Smooth muscle cell (in vitro differentiated cells): ENCODE measurements around the gene LAMA3. TPM values are rescaled to one million over a fixed set of nuclear protein-coding genes. Genes with fewer than 3 reads are reported as not detected.

ENCODE experiments used
- DNase-seq: peaks from one replicate; lab custom pipeline; 2025; ENCODE audit not compliant: unreplicated experiment; lab: John Stamatoyannopoulos, UW
- H2AFZ ChIP-seq: fragments of 200-600 bp; sonication (generic); 2 replicates; pipeline ENCODE4 v1.6.0; 2016; ENCODE audit warnings: antibody characterized with exemption, low read depth, mild to moderate bottlenecking
- H3F3A ChIP-seq: fragments of 200-600 bp; sonication (generic); 2 replicates; pipeline ENCODE4 v1.6.0; 2017; ENCODE audit warnings: antibody characterized with exemption, low read depth
- H3K27ac ChIP-seq: fragments of 200-600 bp; sonication (generic); 2 replicates; pipeline ENCODE4 v1.5.1; 2016; ENCODE audit warnings: low read depth, mild to moderate bottlenecking
- H3K27me3 ChIP-seq: fragments of 200-600 bp; sonication (generic); 2 replicates; pipeline ENCODE4 v1.6.1; 2016; ENCODE audit warnings: low read depth, mild to moderate bottlenecking
- H3K36me3 ChIP-seq: fragments of 200-600 bp; sonication (generic); 2 replicates; pipeline ENCODE4 v1.5.1; 2016; ENCODE audit warnings: low read depth
- H3K4me1 ChIP-seq: fragments of 200-600 bp; sonication (generic); 2 replicates; pipeline ENCODE4 v1.5.1; 2016; ENCODE audit warnings: low read depth
- H3K4me2 ChIP-seq: fragments of 200-600 bp; sonication (generic); 2 replicates; pipeline ENCODE4 v1.6.0; 2016; ENCODE audit warnings: mild to moderate bottlenecking
- H3K4me3 ChIP-seq: fragments of 200-600 bp; sonication (generic); 2 replicates; pipeline ENCODE4 v1.5.1; 2016; ENCODE audit warnings: mild to moderate bottlenecking
- H3K79me2 ChIP-seq: fragments of 200-600 bp; sonication (generic); 2 replicates; pipeline ENCODE4 v1.6.0; 2016; ENCODE audit warnings: low read depth, mild to moderate bottlenecking
- H3K9ac ChIP-seq: fragments of 200-600 bp; sonication (generic); 2 replicates; pipeline ENCODE4 v1.6.0; 2016; ENCODE audit warnings: low read depth
- H3K9me3 ChIP-seq: fragments of 200-600 bp; sonication (generic); replicated peaks from 2 replicates; pipeline ENCODE4 v1.5.1; 2016; ENCODE audit warnings: low read depth
- H4K20me1 ChIP-seq: fragments of 200-600 bp; sonication (generic); 2 replicates; pipeline ENCODE4 v1.6.0; 2016; ENCODE audit warnings: low read depth
- WGBS: methylation state at CpG from one replicate; pipeline ENCODE4 v1.1.7; 2016; ENCODE audit warnings: low lambda C conversion rate; 5-methylcytosine and 5-hydroxymethylcytosine counted together
- polyA plus RNA-seq: library from polyadenylated mRNA; unstranded; fragments of >200 nt; fragmentation: Nextera tagmentation; extraction: Ambion mirVana; gene quantifications from 2 replicates; pipeline ENCODE4 v1.2.1, GENCODE V29; 2016
- total RNA-seq: library from RNA; depleted of rRNA; stranded (reverse); fragments of >200 nt; gene quantifications from 2 replicates; pipeline ENCODE4 v1.2.3, GENCODE V29; 2014
- TF ChIP-seq, protein P1 (sequence below): fragments of 200-600 bp; sonication (generic); IDR thresholded peaks from 2 replicates; pipeline ENCODE4 v1.5.1; 2017; ENCODE audit warnings: borderline replicate concordance, mild to moderate bottlenecking, antibody characterized with exemption; ENCODE audit not compliant: insufficient read depth, poor library complexity, severe bottlenecking

The LAMA3 gene
- total and polyA plus RNA-seq, 2 experiments from 2014 or later: 7.8 to 23.1 TPM

DNA sequence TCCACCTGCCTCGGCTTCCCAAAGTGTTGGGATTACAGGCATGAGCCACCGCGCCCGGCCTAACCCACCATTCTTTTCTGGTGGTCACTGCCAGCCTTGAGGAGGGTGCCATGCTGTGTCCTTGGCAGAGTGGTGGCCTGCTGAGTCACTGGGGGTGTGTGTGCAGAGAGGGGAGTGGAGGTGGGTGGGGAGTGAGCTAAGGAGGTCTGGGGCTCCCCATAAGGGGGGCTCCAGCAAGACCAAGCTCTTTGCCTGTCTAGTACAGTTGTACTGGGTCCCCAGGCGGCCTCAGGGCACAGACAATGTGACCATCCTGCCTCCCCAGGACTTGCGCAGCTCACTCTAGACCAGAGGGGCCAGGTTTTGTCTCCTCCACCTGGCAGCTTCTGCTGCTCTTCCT, 36.1 kb downstream of the LAMA3 start:
- peaks cover 13% of the 10 kb centered on the region for H3K4me1 ChIP-seq
- TF ChIP-seq, protein P1, sequence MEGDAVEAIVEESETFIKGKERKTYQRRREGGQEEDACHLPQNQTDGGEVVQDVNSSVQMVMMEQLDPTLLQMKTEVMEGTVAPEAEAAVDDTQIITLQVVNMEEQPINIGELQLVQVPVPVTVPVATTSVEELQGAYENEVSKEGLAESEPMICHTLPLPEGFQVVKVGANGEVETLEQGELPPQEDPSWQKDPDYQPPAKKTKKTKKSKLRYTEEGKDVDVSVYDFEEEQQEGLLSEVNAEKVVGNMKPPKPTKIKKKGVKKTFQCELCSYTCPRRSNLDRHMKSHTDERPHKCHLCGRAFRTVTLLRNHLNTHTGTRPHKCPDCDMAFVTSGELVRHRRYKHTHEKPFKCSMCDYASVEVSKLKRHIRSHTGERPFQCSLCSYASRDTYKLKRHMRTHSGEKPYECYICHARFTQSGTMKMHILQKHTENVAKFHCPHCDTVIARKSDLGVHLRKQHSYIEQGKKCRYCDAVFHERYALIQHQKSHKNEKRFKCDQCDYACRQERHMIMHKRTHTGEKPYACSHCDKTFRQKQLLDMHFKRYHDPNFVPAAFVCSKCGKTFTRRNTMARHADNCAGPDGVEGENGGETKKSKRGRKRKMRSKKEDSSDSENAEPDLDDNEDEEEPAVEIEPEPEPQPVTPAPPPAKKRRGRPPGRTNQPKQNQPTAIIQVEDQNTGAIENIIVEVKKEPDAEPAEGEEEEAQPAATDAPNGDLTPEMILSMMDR: no peak
- H3K4me3 ChIP-seq: no peak overlapping the region
- H3K79me2 ChIP-seq: no peaks in the 10 kb centered on the region
- H2AFZ ChIP-seq: no peak overlapping the region
- peaks cover 16% of the 10 kb centered on the region for H3F3A ChIP-seq
- no peaks in the 10 kb centered on the region for H3K9me3 ChIP-seq
- no peaks in the 10 kb centered on the region for H3K27me3 ChIP-seq
- H3K9ac ChIP-seq: no peak overlapping the region
- no peak overlapping the region for H3K27ac ChIP-seq
- no peaks in the 10 kb centered on the region for H3K36me3 ChIP-seq
- DNase-seq: no peak
- 87% methylated on average over 6 of the region's 6 CpGs for WGBS
- H4K20me1 ChIP-seq: no peaks in the 10 kb centered on the region
- H3K4me2 ChIP-seq: no peak overlapping the region

DNA sequence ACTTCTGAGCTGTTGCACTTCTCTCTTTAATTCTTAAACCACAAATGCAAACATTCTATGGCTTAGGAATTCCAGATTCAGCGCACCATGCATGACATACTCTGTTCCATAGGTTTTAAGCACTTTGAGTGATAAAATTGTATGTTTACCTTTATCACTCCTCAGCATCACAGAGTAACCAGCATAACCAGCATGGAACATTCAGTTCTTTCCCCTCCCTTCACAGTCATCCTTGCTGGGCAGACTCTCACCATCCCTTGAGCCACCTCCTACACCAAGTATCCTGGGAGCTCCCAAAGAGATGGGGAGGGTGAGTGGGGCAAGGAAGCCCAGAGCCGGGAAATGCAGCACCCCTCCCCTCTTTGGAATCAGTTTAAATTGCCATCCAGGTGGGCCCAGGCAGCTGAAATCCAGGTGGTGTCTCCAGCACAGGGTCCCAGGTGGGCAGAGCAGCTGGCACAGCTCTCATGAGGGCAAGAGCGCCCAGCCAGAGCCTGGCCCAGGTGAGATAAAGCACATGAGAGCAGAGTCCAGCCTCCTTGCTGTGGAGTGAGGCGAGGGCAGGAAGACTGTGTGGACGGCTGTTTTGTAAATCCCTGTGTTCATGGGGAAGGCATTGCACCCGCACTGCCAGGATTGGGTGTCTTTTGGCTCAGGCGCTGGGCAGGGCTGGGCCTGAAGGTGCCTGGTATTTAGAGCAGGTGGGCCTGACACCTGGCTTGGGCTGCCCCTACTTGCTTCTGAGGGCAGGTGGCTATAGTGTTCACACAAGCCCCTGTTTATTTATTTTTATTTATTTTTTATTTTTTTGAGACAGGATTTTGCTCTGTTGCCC, 36.8 kb downstream of the LAMA3 start:
- no peak overlapping the region for H2AFZ ChIP-seq
- H3K4me3 ChIP-seq: no peak overlapping the region
- H4K20me1 ChIP-seq: no peaks in the 10 kb centered on the region
- DNase-seq: no peak
- H3F3A ChIP-seq: peaks cover 13% of the 10 kb centered on the region
- H3K9ac ChIP-seq: no peak overlapping the region
- H3K9me3 ChIP-seq: no peaks in the 10 kb centered on the region
- no peak overlapping the region for H3K4me2 ChIP-seq
- no peak overlapping the region for H3K27ac ChIP-seq
- no peaks in the 10 kb centered on the region for H3K79me2 ChIP-seq
- peaks cover 13% of the 10 kb centered on the region for H3K4me1 ChIP-seq
- TF ChIP-seq, protein P1: no peak
- no peaks in the 10 kb centered on the region for H3K36me3 ChIP-seq
- WGBS: 85% methylated on average over 7 of the region's 7 CpGs
- no peaks in the 10 kb centered on the region for H3K27me3 ChIP-seq

DNA sequence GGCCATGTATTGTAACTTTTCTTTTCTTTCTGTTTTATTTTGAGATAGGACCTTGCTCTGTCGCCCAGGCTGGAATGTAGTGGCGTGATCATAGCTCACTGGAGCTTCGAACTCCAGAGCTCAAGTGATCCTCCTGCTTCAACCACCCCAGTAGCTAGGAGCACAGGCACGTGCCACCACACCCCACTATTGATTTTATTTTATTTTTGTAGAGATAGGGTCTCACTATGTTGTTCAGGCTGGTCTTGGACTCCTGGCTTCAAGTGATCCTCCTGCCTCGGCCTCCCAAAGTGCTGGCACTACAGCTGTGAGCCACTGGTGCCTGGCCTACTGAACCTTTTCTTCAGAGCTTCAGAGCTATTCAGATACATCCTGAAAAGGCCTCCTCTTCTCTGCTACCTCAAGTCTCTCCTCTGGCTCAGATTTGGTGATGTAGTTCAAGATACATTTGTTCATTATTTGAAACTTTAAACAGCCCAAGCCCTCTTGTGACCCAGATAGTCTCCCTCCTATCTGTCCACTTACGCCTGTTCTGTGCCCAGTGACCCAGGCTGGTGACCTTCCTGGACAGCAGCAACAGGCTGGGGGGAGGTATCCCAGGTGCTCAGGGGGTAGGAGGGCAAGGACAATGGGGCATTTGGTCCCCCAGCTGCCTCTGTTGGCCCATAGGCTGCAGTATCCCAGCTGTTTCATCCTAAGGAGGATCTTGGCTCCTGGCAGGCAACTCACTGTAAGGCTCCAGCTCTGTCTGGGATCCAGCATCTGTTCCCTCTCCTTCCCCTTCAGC, 38.6 kb downstream of the LAMA3 start:
- Histone ChIP-seq H3K4me2 (no peak overlapping the region), H3K4me3 (no peak overlapping the region), H3K9ac (no peak overlapping the region), H3K27ac (no peak overlapping the region), H3K27me3 (no peaks in the 10 kb centered on the region), H2AFZ (no peak overlapping the region), H3K36me3 (no peaks in the 10 kb centered on the region), H3K79me2 (no peaks in the 10 kb centered on the region), H3K4me1 (no peaks in the 10 kb centered on the region), H3K9me3 (no peaks in the 10 kb centered on the region), H3F3A (no peaks in the 10 kb centered on the region), H4K20me1 (no peaks in the 10 kb centered on the region)
- 97% methylated on average over 6 of the region's 6 CpGs for WGBS
- DNase-seq: no peak
- TF ChIP-seq, protein P1: no peak
